ENCODE measurements around the gene NFIX.

GRCh38 chr19:13132471-13133180 is 137.4 kb downstream of the NFIX start:
- TF ChIP-seq CTCF (conservative IDR thresholded peaks at IDR 0.05) (no peak), ZFX (IDR thresholded peaks at IDR 0.05) (no peak)

Measured in C4-2B (cell line).